NCI-H748 (cell line): ENCODE results near the gene GP1BB.
"Not testable (repeated sequence)": the region's sequence is repeated elsewhere in the genome, so short reads cannot be mapped to it uniquely, and the experiment has no call there.

Source experiments
- DNase-seq: peaks from one replicate; lab custom pipeline; 2025; ENCODE audit not compliant: unreplicated experiment; lab: John Stamatoyannopoulos, UW

GP1BB gene

GRCh38 chr22:19693581-19693980, 29.8 kb upstream of the GP1BB start:
- no peak for DNase-seq

- DNase-seq, result no peak
Observed at GRCh38 chr22:19693981-19694670, 29.2 kb upstream of the GP1BB start.

GRCh38 chr22:19694696-19695095, 28.6 kb upstream of the GP1BB start:
- DNase-seq, result no peak

GRCh38 chr22:19696504-19697276, 26.6 kb upstream of the GP1BB start:
- DNase-seq, result no peak

- DNase-seq, result not testable (repeated sequence)
Observed at GRCh38 chr22:19697871-19698270, 25.5 kb upstream of the GP1BB start.

GRCh38 chr22:19700790-19701419, 22.4 kb upstream of the GP1BB start:
- no peak for DNase-seq

GRCh38 chr22:19701420-19702145, 21.8 kb upstream of the GP1BB start:
- DNase-seq, result no peak

GRCh38 chr22:19703869-19704268, 19.5 kb upstream of the GP1BB start:
- no peak for DNase-seq

GRCh38 chr22:19704355-19705015, 18.9 kb upstream of the GP1BB start:
- DNase-seq, result no peak

GRCh38 chr22:19705181-19705934, 18.0 kb upstream of the GP1BB start:
- DNase-seq, result no peak

GRCh38 chr22:19706661-19707151, 16.6 kb upstream of the GP1BB start:
- no peak for DNase-seq

GRCh38 chr22:19707347-19708290, 15.7 kb upstream of the GP1BB start:
- DNase-seq, result no peak

- no peak for DNase-seq
Observed at GRCh38 chr22:19708321-19709011, 14.9 kb upstream of the GP1BB start.

GRCh38 chr22:19709063-19709769, 14.1 kb upstream of the GP1BB start:
- no peak for DNase-seq

GRCh38 chr22:19710020-19710768, 13.1 kb upstream of the GP1BB start:
- no peak for DNase-seq

- no peak for DNase-seq
Observed at GRCh38 chr22:19710769-19711106, 12.6 kb upstream of the GP1BB start.

- no peak for DNase-seq
Observed at GRCh38 chr22:19713245-19713644, 10.1 kb upstream of the GP1BB start.
